Germinal center (tissue), 1 donor: ENCODE data around the gene GHDC.
"Not testable (repeated sequence)": the region's sequence is repeated elsewhere in the genome, so short reads cannot be mapped to it uniquely, and the experiment has no call there.

ENCODE experiments used
- DNase-seq: peaks from one replicate; pipeline ENCODE4 v3.0.0; 2012; ENCODE audit warnings: mixed read lengths, low spot score

Gene GHDC, protein sequence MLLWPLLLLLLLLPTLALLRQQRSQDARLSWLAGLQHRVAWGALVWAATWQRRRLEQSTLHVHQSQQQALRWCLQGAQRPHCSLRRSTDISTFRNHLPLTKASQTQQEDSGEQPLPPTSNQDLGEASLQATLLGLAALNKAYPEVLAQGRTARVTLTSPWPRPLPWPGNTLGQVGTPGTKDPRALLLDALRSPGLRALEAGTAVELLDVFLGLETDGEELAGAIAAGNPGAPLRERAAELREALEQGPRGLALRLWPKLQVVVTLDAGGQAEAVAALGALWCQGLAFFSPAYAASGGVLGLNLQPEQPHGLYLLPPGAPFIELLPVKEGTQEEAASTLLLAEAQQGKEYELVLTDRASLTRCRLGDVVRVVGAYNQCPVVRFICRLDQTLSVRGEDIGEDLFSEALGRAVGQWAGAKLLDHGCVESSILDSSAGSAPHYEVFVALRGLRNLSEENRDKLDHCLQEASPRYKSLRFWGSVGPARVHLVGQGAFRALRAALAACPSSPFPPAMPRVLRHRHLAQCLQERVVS

DNA sequence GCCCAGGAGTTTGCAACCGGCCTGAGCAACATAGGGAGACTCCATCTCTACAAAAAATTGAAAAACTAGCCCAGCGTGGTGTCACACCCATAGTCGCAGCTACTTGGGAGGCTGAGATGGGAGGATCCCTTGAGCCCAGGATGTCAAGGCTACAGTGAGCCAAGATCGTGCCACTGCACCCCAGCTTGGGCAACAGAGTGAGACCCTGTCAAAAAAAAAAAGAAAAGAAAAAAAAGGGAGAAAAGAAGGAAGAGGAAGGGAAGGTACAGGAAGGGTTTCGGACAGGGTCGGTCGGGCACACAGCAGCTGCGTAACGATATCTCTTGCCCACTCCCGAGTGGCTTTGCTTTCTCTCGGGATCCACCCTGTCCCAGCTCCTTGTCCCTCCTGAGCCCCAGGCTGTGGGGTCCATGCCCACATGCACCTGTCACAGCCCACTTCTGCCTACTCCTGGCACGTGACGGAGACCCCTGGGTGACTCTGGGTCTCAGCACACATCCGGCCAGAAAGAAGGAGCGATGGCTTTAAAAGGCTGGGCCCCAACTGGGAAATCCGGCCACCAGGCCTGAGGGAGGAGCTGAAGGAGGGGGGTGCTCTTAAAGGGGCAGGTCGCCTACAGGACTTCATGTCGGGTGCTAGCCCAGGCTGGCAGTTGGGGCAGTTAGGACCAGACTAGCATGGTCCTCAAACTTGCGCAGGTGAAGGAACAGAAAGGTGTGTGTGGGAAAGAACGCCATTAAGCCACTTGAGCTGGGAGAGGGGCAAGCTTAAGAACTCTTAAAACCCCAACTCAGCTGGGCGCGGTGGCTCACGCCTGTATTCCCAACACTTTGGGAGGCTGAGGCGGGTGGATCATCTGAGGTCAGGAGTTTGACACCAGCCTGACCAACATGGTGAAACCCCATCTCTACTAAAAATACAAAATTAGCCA, at the start of gene GHDC:
Gene GHDC, minus strand, starts transcription at position 526 of the 931 bp plus-strand sequence. CDS start 913 bp downstream, outside the sequence.
- DNase-seq = peak; percentile 84

DNA sequence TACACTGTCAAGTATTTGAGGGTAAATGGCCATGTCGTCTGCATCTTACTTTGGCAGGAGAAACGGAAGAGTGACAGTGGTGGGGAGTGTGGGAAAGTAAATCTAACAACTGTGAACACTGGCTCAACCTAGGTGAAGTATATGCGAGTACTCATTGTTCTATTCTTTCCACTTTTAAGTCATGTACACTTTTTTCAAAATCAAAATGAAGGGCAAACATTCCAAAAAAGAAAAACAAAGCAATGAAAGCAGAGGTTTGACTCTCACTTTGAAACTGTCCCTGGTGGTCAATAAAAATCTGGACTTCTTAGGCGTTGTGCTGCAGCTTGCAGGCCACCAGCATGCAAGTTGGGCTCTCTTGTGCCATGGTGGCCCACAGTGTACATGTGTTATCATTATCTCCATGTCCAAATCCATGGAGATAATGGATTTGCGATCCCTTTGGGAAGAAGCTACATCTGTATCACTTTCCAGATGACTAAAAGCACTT, 49.2 kb upstream of the GHDC start:
- DNase-seq = no peak

DNA sequence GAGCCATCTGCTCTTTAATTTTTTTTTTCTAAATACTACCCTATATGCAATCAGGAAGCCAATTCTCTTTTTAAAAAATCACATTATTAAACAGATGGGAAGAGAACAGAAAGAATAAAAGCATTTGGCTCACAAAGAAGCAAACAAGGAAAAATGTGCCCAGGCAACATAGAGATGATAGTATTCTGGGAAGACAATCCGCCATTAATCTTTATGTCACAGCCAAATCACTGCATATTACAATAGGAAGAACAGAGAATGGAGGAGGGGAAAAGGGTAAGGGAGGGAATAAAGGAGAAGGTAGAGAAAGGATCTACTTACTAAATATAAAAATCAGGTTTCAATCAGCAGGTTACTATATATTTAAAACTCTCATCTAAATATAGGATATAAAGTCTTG, 47.6 kb upstream of the GHDC start:
- no peak for DNase-seq

DNA sequence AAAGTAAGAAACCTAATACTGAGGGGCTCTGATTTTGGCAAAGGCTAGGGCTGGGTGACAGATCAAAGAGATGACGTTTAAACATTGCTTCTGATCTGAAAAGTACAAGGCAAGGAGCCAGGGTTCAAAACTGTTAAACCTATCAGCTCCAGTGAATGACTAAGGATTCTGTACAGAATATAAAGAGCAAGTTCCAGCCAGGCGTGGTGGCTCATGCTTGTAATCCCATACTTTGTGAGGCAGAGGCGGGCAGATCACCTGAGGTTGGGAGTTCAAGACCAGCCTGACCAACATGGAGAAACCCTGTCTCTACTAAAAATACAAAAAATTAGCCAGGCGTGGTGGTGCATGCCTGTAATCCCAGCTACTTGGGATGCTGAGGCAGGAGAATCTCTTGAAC, 46.6 kb upstream of the GHDC start:
- not testable (repeated sequence) for DNase-seq

DNA sequence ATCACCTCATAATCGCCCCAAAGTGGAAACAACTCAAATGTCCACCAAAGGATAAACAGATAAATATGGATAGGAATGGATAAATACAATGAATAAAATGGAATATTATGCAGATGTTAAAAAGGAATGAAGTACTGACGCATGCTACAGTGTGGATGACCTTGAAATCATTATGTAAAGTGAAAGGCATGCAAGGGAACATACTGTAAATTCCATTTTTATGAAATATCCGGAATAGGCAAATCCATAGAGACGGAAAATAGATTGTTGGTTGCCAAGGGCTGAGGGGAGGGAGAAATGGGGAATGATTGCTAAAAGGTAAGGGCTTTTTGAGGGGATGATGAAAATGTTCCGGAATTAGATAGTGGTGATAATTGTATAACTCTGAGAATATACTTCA, 45.9 kb upstream of the GHDC start:
- DNase-seq = no peak

DNA sequence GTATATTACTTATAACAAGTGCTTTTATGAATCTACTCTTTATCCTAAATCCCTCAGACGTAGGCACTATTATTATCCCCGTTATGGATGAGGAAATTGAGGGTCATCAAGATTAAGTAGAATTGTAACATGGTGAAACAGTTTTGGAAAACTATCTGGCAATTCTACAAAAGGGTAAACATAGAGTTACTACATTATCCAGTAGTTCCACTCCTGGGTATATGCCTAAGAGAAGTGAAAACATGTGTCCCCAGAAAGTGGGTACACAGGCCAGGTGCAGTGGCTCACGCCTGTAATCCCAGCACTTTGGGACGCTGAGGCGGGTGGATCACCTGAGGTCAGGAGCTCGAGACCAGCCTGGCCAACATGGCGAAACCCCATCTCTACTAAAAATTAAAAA, 45.3 kb upstream of the GHDC start:
- not testable (repeated sequence) for DNase-seq

DNA sequence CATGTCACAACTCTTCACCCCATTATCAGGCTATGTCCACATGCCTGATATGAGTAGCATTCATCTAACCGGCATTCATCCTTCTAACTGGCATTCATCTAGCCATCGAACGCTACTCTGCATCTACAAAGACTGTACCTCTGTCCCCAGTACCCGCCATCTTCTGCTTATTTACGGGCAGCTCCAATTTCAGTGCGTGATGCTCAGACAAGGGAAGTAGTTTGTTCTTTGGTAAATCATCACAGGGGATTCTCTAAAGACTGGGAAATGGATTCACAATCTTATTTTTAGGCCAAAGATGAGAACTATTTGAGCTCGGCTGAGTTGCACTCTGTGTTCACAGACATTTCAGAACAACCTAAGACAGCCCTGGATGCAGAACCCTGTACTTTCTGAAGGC, 42.5 kb upstream of the GHDC start:
- no peak for DNase-seq

DNA sequence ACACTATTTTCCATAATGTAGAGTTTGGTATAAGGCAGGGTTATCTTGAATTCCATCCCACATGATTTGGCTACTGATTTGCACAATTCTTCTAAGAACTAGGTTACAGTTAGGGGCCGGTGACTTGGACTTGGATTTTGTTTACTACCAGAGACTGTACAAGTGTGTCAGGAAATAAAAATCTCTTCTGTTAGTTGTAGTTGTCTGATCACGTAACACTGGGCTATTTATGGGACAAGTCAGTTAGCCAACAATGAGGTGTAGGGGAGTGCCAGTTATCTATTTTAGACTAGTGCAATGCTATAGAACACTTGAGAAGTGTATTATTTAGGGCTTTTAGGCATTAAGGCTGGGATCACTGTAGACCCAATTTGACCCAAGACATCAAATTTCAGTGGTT, 39.7 kb upstream of the GHDC start:
- no peak for DNase-seq

DNA sequence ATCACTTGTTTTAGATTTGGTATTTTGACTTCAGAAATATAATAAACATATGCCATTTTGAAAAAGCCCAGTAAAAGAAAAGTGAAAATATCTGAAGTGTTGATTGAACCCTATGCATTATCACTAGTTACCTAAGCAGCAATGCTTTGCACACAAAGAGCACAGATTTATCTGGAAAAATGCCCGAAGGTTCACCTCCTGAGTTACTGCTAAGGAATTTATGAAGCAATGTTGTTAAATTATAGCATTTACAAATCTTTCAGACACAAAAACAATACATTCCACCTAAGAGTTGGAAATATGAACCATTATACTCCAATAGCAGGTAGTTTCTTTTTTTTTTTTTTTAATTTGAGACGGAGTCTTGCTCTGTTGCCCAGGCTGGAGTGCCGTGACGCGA, 38.9 kb upstream of the GHDC start:
- no peak for DNase-seq

DNA sequence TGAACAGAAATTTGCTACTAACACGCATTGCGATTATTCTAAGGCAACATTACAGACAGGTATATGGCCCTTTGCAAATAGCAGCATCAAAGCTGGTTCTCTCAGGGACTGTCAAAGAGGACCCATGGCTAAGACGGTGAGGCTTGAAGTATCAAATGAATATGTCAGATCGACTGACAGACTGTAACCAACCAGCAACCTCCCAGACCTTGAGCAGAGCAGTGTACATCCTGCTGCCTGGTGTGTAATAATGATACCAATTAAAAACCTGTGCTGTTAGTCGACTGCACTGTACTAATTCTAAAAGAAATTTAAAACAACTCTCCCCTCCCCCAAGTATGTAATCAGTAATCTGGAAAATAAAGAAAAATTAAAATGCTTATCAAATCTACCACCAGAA, 35.9 kb upstream of the GHDC start:
- no peak for DNase-seq

DNA sequence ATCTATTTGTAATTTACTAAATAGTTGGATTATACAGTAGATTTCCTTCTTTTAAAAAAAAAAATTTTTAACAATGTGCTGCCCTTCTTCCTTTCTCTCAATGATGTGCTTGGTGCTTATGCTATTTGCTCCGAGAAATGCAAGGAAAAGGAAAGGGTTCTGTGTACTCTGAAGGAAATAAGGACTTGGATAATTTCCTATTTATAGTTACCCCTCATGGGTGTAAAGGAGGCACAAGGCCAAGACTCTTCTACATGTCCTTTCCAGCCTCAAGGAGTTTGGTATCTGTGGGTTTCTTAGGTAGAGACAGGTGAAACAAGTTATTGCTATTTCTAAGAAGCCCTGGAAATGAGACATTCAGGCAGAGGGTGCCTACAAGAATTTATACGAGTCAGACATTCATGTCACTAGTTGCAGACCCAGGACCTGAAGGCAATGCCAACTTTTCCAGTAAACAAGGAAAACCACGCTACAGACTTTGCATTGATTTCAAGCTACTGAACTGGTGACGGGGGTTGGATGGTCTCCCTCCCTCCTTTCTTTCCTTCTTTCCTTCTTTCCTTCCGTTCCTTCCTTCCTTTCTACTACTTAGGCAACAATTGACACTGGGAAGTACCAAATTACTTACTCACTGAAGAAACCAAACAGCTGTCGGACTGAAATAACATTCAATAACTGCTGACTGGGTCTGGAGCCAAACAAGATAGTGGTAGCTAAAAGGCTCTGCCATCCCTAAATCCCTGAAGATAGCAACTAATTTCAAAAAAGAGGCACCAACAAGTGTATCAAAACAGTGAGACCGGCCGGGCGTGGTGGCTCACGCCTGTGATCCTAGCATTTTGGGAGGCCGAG, 33.8 kb upstream of the GHDC start:
- DNase-seq = no peak

DNA sequence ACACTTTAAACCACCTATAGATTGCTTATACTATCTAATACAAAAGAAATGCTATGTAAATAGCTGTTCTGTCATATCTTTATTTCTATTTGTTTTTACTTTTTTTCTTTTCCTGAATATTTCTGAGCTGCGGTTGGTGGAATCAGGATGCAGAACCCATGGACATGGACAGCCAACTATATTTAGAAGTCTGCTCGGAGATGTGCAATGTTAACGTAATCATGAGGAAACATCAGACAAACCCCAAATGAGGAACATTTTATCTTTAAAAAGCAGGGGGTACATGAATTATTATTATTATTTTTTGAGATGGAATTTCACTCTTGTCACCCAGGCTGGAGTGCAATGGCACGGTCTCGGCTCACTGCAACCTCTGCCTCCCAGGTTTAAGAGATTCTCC, 31.4 kb upstream of the GHDC start:
- DNase-seq = no peak

DNA sequence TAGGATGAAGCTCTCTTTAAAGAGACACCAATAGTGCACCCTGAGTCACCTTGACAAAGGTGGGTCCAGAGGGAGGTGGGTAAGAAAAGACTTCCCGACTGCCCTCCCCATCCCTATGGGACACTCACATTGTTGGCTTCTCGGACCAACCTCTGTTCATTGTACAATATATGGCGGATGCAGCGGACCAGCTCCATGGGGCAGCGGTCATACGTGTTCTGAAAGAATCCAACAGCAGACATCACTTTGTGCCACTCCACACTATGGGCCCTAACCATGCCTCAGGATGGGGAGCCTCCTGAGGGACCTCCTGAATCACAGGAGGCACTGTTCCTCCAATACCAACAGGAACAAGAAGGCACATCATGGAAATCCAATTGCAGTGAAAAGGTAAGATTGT, 30.4 kb upstream of the GHDC start:
- DNase-seq = no peak

DNA sequence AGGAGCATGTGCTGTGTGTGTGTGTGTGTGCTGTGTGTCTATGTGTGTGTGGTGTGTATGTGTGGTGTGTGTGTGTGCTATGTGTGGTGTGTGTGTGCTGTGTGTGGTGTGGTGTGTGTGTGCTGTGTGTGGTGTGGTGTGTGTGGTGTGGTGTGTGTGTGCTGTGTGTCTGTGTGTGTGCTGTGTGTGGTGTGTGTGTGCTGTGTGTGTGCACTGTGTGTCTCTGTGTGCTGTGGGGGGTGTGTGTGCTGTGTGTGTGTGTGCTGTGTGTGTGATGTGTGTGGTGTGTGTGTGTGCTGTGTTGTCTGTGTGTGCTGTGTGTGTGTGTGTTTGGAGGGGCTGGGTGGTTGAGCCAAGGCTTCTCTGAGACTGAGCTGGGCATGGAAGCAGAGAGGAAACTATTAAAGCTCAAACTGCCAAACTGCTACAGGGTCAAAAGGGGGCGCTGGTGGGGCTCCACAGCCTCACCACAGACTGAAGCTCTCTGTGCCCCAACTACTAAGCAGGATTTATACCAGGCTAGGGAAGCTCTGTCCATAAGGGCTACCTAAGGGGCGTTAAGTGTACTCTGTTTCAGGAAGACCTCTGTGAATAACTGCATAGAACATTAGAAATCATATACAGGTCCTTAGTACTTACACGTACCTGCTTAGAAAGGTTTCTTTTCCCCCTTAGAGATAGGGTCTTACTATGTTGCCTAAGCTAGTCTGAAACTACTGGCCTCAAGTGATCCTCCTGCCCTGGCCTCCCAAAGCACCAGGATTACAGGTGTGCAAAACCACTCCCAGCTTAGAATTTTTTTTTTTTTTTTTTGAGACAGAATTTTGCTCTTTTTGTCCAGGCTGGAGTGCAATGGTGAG, 27.8 kb upstream of the GHDC start:
- DNase-seq = peak; percentile 65

DNA sequence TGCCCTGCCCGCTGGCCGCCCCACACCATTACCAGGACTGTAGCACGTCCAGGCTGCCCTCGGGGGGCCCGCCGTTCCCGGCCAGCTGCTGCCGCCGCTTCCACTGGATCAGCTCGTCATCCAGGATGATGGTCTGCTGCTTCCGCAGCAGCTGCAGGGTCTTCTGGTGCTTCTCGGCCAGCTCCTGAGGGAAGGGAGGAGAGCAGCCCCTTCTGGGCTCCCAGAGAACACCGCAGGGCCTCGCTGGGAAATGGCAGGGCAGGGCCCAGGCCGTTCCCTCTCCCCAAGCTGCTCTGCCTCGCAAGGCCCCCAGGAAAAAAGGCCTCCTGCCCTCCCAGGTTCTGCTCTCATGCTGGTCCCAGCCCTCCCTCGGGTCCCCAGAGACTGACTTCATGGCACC, 25.0 kb upstream of the GHDC start:
- DNase-seq = not testable (repeated sequence)

DNA sequence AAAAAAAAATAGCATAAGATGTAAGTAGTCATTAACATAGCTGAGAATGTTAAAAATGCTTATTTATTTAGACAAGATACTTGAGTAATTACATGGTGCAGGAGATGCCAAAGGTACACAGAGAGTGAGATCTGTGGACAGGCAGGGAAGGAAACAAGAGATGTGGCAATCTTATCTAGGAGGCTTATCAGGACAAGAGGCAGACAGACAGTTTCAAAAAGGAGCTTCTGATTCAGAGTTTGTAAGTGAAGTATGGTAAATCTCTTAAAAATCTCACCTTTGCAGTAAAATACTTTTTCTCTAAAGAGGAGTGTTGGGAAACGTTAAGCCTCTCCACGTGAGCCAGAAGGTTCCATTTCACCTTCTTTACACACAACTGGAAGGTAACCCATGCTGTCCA, 19.9 kb upstream of the GHDC start:
- no peak for DNase-seq

DNA sequence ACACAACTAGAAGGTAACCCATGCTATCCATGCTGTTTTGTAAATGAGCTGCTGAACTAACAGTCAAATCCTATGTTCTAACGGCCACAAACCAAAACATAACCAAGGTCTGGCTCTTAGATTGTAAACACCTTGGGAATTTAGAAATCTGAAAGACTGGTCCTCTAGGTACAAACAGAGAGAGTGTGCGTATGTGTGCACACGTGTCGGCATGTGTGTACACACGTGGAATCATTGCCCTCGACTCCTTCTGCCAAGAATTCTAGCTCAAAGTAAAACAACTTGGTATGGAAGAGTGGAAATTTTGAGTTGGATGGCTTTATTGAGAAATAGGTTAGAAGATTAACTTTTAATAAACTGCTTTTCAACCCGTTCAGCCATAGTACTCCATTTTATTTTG, 18.1 kb upstream of the GHDC start:
- DNase-seq = no peak

DNA sequence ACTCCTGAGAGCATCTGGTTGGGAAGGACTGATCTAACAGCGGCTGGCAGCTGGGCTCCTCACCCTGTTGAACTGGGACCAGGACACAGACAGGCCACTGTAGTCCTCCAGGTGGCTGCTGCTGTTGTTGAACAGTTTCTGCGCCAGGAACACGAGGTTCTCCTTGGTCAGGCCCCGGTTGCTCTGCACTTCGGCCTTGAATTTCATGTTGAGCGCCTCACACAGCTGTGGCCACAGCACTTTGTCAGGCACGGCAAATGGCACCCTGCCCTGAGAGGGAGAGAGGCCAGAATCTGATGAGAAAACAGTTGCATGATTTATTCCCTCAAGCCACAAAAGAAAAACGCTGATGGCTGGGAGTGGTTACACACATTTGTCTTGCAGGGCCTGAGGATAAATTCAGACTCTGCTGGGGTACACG, 17.6 kb upstream of the GHDC start:
- not testable (repeated sequence) for DNase-seq

DNA sequence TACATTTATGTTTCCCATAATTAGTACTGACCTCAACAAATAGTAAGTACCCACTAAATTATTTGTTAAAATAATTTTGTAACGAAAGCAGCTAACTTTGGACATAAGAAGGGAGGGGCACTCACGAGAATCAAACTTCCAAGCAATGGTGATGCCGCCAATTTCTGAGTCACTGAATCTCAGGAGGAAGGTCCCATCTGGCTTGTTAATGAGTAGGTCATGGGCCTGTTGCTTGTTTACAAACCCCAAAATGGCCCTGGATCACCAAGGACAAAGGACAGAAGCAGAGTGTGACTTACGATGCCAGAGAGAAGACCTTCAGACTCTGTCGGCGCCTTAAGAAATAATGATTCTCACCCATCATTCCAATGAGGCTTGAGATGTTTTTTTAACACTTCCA, 15.8 kb upstream of the GHDC start:
- no peak for DNase-seq

DNA sequence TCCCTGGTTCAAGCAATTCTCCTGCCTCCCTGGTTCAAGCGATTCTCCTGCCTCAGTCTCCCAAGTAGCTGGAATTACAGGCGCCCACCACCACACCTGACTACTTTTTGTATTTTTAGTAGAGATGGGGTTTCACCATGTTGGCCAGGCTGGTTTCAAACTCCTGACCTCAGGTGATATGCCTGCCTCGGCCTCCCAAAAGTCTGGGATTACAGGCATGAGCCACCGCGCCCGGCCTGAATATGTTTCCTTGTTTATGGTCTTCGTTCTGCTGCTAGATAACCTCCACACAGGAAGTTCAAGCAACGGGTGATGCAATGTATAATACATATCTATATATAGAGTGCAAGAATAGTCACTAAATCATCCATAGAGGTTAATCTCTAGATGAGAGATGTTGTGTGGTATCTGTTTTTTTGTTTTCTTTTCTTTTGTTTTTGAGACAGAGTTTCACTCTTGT, 11.9 kb upstream of the GHDC start:
- not testable (repeated sequence) for DNase-seq

DNA sequence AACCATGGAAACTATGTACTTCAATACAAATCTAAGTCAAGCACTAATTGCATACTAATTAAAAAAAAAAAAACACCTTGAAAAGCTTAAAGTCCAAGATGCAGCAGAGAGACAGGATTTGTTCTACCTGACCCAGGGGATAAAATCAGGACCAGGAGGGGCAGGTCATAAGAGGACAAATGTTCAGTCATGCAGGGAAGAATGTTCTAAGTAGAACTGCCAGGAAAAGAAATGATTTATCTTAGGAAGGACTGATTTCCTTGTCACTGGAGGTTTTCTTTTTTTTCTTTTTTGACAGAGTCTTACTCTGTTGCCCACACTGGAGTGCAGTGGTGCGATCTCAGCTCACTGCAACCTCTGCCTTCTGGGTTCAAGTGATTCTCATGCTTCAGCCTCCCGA, 9.1 kb upstream of the GHDC start:
- no peak for DNase-seq
